Psoas muscle (tissue), 8 donors: ENCODE measurements around the gene PMEPA1. TPM values are rescaled to one million over a fixed set of nuclear protein-coding genes. Genes with fewer than 3 reads are reported as not detected.
A peak's percentile ranks its signal among the peaks of the same experiment; 100 is the strongest.

ENCODE experiments used
- ATAC-seq, 4 donors: fragments of 200-7000 bp; cut with Tn5 transposase; one replicate each; pipeline ENCODE4 v1.9.1; 2020; ENCODE audit warnings: moderate library complexity in 3 of 4, mild to moderate bottlenecking in 2 of 4
- DNase-seq, 2 donors: peaks; one replicate each; pipeline ENCODE4 v3.0.0-alpha.2; 2020
- H3K27ac ChIP-seq: fragments of 200-600 bp; one replicate; pipeline ENCODE4 v1.8.0; 2022
- H3K27me3 ChIP-seq, 3 donors: fragments of 200-600 bp in 1 of 3; one replicate each; pipeline versions ENCODE4 v1.6.1 to v1.8.0; 2013 to 2022; ENCODE audit warnings: low read length in 2 of 3, mild to moderate bottlenecking in 2 of 3, moderate library complexity in 1 of 3; ENCODE audit not compliant: insufficient read depth in 3 of 3
- H3K36me3 ChIP-seq, 2 donors: fragments of 200-600 bp in 1 of 2; one replicate each; pipeline versions ENCODE4 v1.6.1 to v1.8.0; 2013 to 2022; ENCODE audit warnings: low read depth in 1 of 2, mild to moderate bottlenecking in 1 of 2, moderate library complexity in 1 of 2; ENCODE audit not compliant: insufficient read depth in 1 of 2
- H3K4me1 ChIP-seq: fragments of 200-600 bp; one replicate; pipeline ENCODE4 v1.8.0; 2022
- H3K4me3 ChIP-seq: fragments of 200-600 bp; one replicate; pipeline ENCODE4 v1.8.0; 2022; ENCODE audit warnings: mild to moderate bottlenecking
- H3K9me3 ChIP-seq: fragments of 200-600 bp; one replicate; pipeline ENCODE4 v1.8.0; 2022
- CTCF ChIP-seq: fragments of 200-600 bp; IDR thresholded peaks from one replicate; pipeline ENCODE4 v1.8.0; 2022; ENCODE audit warnings: antibody characterized with exemption
- WGBS, 3 donors: extraction: QIAGEN DNeasy Blood & Tissue Kit; methylation state at CpG; one replicate each; pipeline versions ENCODE4 v1.1.6 to v1.1.7; 2013; 5-methylcytosine and 5-hydroxymethylcytosine counted together
- intact Hi-C, 2 donors: fragments of 100-400 bp; cut with DNase I; formaldehyde crosslinking; loops; one replicate each; pipeline versions ENCODE4 v1.11.0 to v1.14.2; 2022
- polyA plus RNA-seq, 3 donors: library from polyadenylated mRNA; stranded (reverse); fragments of 200-250 nt; gene quantifications; one replicate each; pipeline ENCODE4 v1.2.3, GENCODE V29; 2013
- total RNA-seq, 4 donors: library from RNA; stranded (reverse); fragmentation: NEBNext Ultra II Directional in 2 of 4; extraction: Animal tissue kit (Norgen Biotek cat#: 25700) in 2 of 4; gene quantifications; one replicate each; pipeline versions ENCODE4 v1.2.1 to v1.2.4, GENCODE V29; 2021 to 2023
- donor health status: healthy with polysubstance abuse.
- donor health status: DM: no; HTN: no; CAD: no; lungs with moderate emphysema.
- donor health status: Bipolar disorder and iron deficiency.
- donor health status: healthy.
- donor health status: DM: yes; HTN: yes; CAD: no.
- donor health status: DM: no; HTN: no; CAD: no.
- donor health status: DM: no; HTN: no; CAD: no.
- donor health status: DM: yes; HTN: yes; CAD: no.

Gene PMEPA1
- total and polyA plus RNA-seq, 7 donors: 8.9 to 34.0 (median 17.1) TPM

DNA sequence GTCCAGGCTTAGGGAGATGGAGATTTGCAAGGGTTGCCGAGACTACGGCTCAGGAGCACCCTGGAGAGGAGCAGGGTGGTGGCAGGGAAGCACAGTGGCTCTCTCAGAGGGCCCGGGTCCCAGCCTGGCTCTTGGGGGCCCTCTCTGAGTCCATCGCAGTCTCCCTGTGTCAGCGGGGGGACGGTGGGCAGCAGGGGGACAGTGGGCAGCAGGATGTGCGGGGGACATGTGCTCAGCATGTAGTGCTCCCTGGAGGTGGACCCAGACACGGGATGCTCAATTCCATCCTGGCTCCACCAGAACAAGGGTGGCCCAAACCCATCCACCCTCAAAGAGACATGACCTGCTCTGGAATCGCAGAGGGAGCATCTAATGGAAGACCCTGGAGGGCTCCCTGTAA is 46.6 kb downstream of the PMEPA1 start:
- no peak for ATAC-seq
- DNase-seq: no peak
- intact Hi-C loops: no loop called here
- Histone ChIP-seq H3K36me3 (no peaks in the 10 kb centered on the region), H3K4me1 (peaks cover 9% of the 10 kb centered on the region), H3K27ac (no peak overlapping the region), H3K27me3 (no peaks in the 10 kb centered on the region), H3K4me3 (no peak overlapping the region), H3K9me3 (no peaks in the 10 kb centered on the region)
- WGBS, 3 donors: 90 to 93% (median 90%) methylated on average over 9 of the region's 9 CpGs
- no peak for TF ChIP-seq CTCF

DNA sequence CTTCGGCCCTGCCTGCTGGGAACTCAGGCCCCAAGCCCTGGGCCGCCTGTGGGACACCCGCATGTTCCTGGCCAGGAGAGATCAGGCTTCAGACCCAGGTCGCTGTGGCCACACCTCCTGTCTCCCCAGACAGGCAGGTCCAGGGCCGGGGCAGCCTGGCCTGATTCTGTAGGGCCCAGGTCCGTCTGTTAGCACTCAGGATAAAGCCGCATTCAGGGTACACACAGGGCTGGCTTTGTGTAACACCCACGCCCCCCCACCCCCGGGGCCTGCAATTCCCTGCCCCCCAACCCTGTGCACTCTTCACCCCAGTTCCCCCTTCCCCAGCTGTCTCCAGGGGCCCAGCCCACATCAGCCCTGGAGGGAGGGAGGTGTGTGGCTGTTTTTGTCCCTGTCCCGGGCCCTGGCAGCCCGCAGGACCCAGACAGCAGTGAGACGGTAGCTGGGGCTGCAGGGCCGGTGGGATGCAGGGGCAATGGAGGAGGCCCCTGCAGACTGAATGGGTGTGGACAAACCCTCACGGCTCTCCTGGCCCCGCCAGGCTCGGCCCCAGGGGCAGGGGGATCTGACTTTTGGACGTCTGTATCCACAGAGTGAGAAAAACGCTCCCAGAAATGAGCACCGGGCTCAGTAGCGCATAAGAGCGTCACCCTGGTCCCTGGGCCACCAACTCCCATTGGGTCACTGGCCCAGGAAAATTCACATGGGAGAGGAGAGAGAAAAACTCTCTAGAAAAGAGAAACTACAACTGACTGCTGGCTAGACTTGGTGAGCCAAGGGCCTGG is 47.2 kb downstream of the PMEPA1 start:
- H3K27ac ChIP-seq: no peak overlapping the region
- no peak overlapping the region for H3K4me3 ChIP-seq
- intact Hi-C loops: no loop called here
- ATAC-seq (no peak), DNase-seq (no peak)
- H3K27me3 ChIP-seq: no peaks in the 10 kb centered on the region
- 77 to 84% (median 78%) methylated on average over 21 of the region's 21 CpGs for WGBS, 3 donors
- H3K9me3 ChIP-seq: no peaks in the 10 kb centered on the region
- peaks cover 10% of the 10 kb centered on the region for H3K4me1 ChIP-seq
- H3K36me3 ChIP-seq: no peaks in the 10 kb centered on the region
- TF ChIP-seq CTCF: no peak

DNA sequence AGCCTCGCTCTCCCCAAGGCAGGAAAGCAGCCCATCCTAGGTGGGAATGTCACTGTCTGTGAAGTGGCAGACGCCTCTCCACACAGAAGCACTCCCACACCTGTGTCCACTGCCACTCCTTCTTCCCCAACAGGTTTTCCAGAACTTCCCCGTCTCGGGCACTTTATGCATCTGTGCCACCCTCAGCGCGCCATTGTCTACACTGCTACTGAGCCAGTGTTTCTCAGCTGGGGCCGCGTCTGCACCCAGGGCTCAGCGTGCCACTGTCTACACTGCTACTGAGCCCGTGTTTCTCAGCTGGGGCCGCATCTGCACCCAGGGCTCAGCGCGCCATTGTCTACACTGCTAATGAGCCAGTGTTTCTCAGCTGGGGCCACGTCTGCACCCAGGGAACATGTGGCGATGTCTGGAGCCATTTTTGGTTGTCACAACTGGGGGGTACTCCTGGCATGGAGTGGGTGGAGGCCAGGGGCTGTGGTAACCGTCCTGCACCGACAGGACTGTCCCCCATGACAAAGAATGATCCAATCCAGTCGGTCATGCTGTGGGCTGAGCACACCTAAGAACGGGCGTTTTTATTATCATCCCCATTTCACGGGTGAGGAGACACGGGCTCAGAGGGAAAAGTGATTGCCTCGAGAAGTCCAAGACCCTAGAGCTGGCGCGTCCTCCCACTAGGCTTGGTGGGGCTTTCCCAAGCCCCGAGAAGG is 47.9 kb downstream of the PMEPA1 start:
- no peaks in the 10 kb centered on the region for H3K9me3 ChIP-seq
- no peak overlapping the region for H3K27ac ChIP-seq
- H3K4me3 ChIP-seq: no peak overlapping the region
- no peaks in the 10 kb centered on the region for H3K36me3 ChIP-seq
- TF ChIP-seq CTCF: no peak
- H3K27me3 ChIP-seq: no peaks in the 10 kb centered on the region
- H3K4me1 ChIP-seq: peaks cover 11% of the 10 kb centered on the region
- 81 to 91% (median 88%) methylated on average over 26 of the region's 26 CpGs for WGBS, 3 donors
- ATAC-seq (no peak), DNase-seq (no peak)
- intact Hi-C loops: no loop called here

DNA sequence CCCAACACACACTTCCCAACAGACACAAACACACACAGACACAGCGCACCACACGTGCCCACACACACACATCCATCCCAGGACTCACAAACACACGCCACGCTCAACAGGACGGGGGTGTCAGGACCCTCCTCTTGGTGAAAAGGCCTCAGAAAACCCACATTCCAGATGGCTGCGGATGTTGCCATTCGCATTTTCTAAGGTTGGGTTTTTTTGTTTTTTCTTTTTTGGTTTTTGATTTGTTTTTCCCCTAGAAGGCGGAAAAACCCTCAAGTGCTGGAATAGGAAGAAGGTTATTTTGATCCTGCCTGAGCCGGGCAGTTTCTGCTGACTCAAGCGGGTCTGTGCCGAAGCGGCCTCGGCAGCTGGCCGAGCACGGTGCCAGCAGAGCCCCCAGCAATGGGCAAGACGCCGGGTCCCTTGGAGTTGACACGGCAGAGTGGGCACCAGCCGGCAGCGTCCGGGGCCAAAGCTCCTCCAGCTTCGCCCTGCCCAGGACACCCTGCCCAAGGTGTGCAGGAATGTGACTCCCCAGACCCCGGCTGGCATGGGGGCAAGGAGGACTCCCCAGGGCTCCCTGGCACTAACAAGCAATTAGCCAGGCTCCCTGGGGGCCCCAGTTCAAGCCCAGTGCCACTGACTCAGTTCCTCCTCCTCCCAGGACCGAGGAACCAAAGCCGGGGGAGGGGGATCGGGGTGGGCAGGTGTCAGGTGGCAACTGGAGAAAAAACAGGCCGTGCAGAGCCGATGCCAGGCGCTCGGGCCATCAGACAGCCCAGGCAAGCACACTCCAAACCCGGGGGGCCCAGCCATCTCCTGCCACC is 48.7 kb downstream of the PMEPA1 start:
- Histone ChIP-seq H3K36me3 (no peaks in the 10 kb centered on the region), H3K27me3 (no peaks in the 10 kb centered on the region), H3K27ac (no peak overlapping the region), H3K9me3 (no peaks in the 10 kb centered on the region), H3K4me3 (peak overlapping the region; percentile 37), H3K4me1 (peaks cover 11% of the 10 kb centered on the region)
- no peak for TF ChIP-seq CTCF
- intact Hi-C loops: no loop called here
- WGBS, 3 donors: 40 to 50% (median 46%) methylated on average over 30 to 31 of the region's 31 CpGs
- DNase-seq (peak in 1 of 2 donors; percentile 48), ATAC-seq (peak in 1 of 4 donors; percentile 37)
